A673 (cell line): ENCODE data around the gene MAPKAP1.

Experiments used
- CTCF ChIP-seq: fragments of 300-800, 200-600 bp; sonication (generic); conservative IDR thresholded peaks from 2 replicates; pipeline ENCODE4 v1.5.1; 2017; ENCODE audit warnings: low read depth, mild to moderate bottlenecking, antibody characterized with exemption, low read length, moderate library complexity, mixed read lengths
- EZH2 ChIP-seq: fragments of 200-600 bp; sonication (generic); IDR thresholded peaks from 2 replicates; pipeline ENCODE4 v1.6.1; 2017; ENCODE audit warnings: borderline replicate concordance, low read depth, mild to moderate bottlenecking, mixed read lengths, antibody characterized with exemption, low read length; ENCODE audit not compliant: poor library complexity, severe bottlenecking

DNA sequence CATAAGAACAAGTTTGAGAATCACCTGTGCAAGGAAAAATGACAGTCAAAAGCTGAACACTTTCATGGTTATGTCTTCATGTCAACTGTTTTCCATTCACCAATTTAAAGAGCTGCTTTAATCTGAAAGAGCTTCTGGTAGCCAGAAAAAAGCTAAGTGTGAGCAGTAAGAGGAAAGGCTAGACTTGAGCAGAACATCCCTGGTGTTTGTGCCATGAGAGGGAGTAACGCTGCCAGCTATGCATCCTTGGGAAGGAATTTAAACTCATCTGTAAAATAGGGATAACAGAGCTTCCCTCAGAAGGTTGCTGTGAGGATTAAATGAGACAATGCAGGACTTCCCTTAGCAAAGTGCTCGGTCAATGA, 193.7 kb downstream of the MAPKAP1 start:
- TF ChIP-seq CTCF (no peak), EZH2 (no peak)
